ENCODE measurements around the gene TMED3.

TMED3 gene

DNA sequence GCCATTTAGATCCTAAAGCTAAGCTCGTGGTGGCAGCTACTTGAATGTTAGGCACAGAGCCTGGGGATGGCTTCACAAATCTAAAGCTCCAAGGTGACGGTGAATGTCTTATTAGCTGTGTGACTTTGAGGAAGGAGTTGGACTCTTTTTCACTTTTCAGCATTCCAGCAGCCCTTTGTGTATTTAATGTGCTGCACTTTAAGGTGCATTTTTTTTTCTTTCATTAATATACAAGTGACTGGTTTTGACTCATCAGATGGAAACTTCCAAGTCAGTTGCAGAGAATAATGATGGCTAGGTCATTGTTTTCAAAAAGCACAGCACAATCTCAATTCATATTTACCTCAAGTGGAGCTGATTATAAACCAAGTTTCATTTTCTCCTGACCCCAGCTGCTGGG, 55.8 kb downstream of the TMED3 start:
- TF ChIP-seq, protein P1, sequence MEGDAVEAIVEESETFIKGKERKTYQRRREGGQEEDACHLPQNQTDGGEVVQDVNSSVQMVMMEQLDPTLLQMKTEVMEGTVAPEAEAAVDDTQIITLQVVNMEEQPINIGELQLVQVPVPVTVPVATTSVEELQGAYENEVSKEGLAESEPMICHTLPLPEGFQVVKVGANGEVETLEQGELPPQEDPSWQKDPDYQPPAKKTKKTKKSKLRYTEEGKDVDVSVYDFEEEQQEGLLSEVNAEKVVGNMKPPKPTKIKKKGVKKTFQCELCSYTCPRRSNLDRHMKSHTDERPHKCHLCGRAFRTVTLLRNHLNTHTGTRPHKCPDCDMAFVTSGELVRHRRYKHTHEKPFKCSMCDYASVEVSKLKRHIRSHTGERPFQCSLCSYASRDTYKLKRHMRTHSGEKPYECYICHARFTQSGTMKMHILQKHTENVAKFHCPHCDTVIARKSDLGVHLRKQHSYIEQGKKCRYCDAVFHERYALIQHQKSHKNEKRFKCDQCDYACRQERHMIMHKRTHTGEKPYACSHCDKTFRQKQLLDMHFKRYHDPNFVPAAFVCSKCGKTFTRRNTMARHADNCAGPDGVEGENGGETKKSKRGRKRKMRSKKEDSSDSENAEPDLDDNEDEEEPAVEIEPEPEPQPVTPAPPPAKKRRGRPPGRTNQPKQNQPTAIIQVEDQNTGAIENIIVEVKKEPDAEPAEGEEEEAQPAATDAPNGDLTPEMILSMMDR (IDR thresholded peaks at IDR 0.05) = no peak

DNA sequence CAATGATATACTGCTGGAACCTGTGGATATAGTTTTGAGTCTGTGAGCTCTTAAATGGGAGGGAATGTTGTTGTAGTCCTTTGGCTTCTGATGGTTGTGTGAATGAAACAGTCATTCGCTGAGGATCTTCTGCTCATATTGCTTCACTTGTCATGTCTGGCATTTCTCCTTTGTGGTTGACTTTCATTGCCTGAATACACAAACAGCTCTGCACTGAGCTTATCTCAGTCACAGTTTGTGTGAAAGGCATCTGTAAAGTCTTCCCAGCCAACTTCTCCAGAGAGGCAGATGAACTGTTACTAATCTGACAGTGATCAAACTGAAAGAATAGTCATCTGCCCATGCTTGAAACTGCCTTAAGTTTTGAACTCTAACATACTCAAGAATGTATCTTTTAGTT, 59.8 kb downstream of the TMED3 start:
- TF ChIP-seq, protein P1 (IDR thresholded peaks at IDR 0.05) = no peak

DNA sequence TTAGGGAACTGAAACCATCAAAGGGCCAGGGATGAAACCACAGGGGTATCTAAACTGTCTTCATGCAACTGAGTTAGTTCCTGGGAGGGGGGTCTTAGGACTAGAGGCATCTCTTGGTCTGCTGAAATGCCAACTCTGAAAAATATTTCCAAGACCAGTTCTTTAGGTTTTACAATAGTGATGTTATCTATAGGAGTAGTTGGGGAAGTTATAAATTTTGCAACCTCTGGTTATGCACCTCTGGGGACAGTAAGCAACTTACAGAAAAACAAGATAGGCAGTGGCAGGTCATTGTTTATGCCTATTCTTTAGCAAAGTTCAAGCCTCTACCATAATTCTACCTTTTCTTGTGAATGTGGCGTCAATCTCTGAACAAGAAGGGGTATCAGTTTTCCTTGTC, 60.7 kb downstream of the TMED3 start:
- TF ChIP-seq, protein P1 (IDR thresholded peaks at IDR 0.05) = no peak

DNA sequence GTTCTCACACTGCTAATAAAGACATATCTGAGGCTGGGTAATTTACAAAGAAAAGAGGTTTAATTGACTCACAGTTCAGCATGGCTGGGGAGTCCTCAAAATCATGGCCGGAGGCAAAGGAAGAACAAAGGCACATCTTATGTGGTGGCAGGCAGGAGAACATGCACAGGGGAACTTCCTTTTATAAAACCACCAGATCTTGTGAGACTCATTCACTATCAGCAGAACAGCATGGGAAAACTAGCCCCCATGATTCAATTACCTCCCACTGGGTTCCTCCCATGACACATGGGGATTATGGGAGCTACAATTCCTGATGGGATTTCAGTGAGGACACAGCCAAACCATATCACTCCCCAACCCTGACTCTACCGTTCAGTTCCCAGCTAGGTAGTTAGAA, 61.5 kb downstream of the TMED3 start:
- TF ChIP-seq, protein P1 (IDR thresholded peaks at IDR 0.05) = no peak
